Measurements from ENCODE around the gene SUCO. TPM values are rescaled to one million over a fixed set of nuclear protein-coding genes. Genes with fewer than 3 reads are reported as not detected.

Gene SUCO
- total and polyA plus RNA-seq, 2 of the 4 experiments (the other 2 are of a cell fraction), result 11.4 to 21.5 TPM

GRCh38 chr1:172512591-172512990, 20.4 kb upstream of the SUCO start:
- Histone ChIP-seq H4K8ac (ENCODE audit: low read depth in 2 of 2, low read length in 2 of 2) (no peak overlapping the region), H2AK5ac (ENCODE audit: low read depth, low read length) (no peak overlapping the region), H2BK15ac (ENCODE audit: low read depth, low read length) (no peak overlapping the region), H2BK5ac (ENCODE audit: low read depth, low read length, poor library complexity, severe bottlenecking) (no peak overlapping the region), H3K4me3 (ENCODE audit: insufficient read depth, low read depth, low read length) (no peak overlapping the region), H2AK9ac (replicated peaks; ENCODE audit: low read depth, low read length, poor library complexity) (no peak overlapping the region), H3K14ac (replicated peaks; ENCODE audit: low read depth, low read length) (no peak overlapping the region), H4K5ac (ENCODE audit: low read depth, low read length) (no peak overlapping the region), H3K27me3 (ENCODE audit: control insufficient read depth, insufficient read depth, low read length) (peaks cover 11% of the 10 kb centered on the region), H4K91ac (ENCODE audit: insufficient read depth, low read depth, low read length) (no peak overlapping the region), H3K4ac (ENCODE audit: low read depth, low read length) (no peak overlapping the region), H3K4me1 (ENCODE audit: control insufficient read depth, insufficient read depth, low read length) (no peaks in the 10 kb centered on the region), H3K23ac (ENCODE audit: low read depth, low read length) (no peak overlapping the region), H3K9ac (ENCODE audit: low read depth, low read length) (no peak overlapping the region), H2BK20ac (ENCODE audit: low read depth, low read length) (no peak overlapping the region), H2BK120ac (ENCODE audit: low read depth, low read length) (no peak overlapping the region), H3K18ac (ENCODE audit: low read depth, low read length) (no peak overlapping the region), H2AFZ (replicated peaks; ENCODE audit: low read length, poor library complexity) (no peak overlapping the region), H4K20me1 (ENCODE audit: insufficient read depth, low read length) (no peaks in the 10 kb centered on the region), H3K79me1 (ENCODE audit: low read depth in 1 of 2, low read length in 2 of 2) (no peaks in the 10 kb centered on the region), H3K56ac (ENCODE audit: extremely low read depth, insufficient read depth, low read length) (no peak overlapping the region), H3K36me3 (ENCODE audit: control insufficient read depth, insufficient read depth, low read length) (no peaks in the 10 kb centered on the region), H3K9me3 (ENCODE audit: control insufficient read depth, insufficient read depth, low read length) (peaks cover 1% of the 10 kb centered on the region; the same call in 1 of the 2 replicates), H3K9me1 (ENCODE audit: insufficient read depth, low read length) (no peaks in the 10 kb centered on the region), H3K4me2 (ENCODE audit: low read depth, low read length) (no peak overlapping the region), H3K27ac (ENCODE audit: insufficient read depth, low read length) (no peak overlapping the region)
- CTCF ChIA-PET, result interaction anchor here (0.6 kb wide), 1 partner anchor 39 kb away, joined by 3 read pairs; no protein-coding TSS in a partner anchor
- ATAC-seq (ENCODE audit: low read depth) (no peak), DNase-seq (no peak)
- no TSS peak for BruUV-seq (replicated peaks)
- intact Hi-C loops (cut with micrococcal nuclease), result no loop called here
- TF ChIP-seq USF2 (IDR thresholded peaks at IDR 0.05; ENCODE audit: low read depth, low read length), result no peak
- no peak for TF ChIP-seq RCOR1 (IDR thresholded peaks at IDR 0.05; ENCODE audit: insufficient replicate concordance, low read length)
- no peak for TF ChIP-seq CHD1 (IDR thresholded peaks at IDR 0.05; ENCODE audit: low read depth, low read length)
- no peak for TF ChIP-seq RFX5 (IDR thresholded peaks at IDR 0.05; ENCODE audit: low read depth, low read length)
- no peak for TF ChIP-seq CEBPB (IDR thresholded peaks at IDR 0.05; ENCODE audit: low read depth, low read length)
- TF ChIP-seq NFE2L2 (IDR thresholded peaks at IDR 0.05; ENCODE audit: low read depth, low read length), result no peak
- TF ChIP-seq, protein P1, sequence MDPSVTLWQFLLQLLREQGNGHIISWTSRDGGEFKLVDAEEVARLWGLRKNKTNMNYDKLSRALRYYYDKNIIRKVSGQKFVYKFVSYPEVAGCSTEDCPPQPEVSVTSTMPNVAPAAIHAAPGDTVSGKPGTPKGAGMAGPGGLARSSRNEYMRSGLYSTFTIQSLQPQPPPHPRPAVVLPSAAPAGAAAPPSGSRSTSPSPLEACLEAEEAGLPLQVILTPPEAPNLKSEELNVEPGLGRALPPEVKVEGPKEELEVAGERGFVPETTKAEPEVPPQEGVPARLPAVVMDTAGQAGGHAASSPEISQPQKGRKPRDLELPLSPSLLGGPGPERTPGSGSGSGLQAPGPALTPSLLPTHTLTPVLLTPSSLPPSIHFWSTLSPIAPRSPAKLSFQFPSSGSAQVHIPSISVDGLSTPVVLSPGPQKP (IDR thresholded peaks at IDR 0.05; ENCODE audit: borderline replicate concordance, low read depth, low read length), result no peak
- TF ChIP-seq POLR2A (IDR thresholded peaks at IDR 0.05; ENCODE audit: low read depth, low read length), result no peak
- TF ChIP-seq FOS (IDR thresholded peaks at IDR 0.05; ENCODE audit: low read depth, low read length), result no peak
- TF ChIP-seq CTCF (conservative IDR thresholded peaks at IDR 0.05; ENCODE audit: low read depth, low read length), result no peak
- TF ChIP-seq MXI1 (IDR thresholded peaks at IDR 0.05; ENCODE audit: borderline replicate concordance, low read depth, low read length), result no peak
- TF ChIP-seq MAFK (IDR thresholded peaks at IDR 0.05; ENCODE audit: low read depth, low read length), result no peak
- TF ChIP-seq BHLHE40 (IDR thresholded peaks at IDR 0.05; ENCODE audit: low read depth, low read length), result no peak
- TF ChIP-seq SMC3 (IDR thresholded peaks at IDR 0.05; ENCODE audit: low read depth, low read length), result no peak
- TF ChIP-seq RAD21 (IDR thresholded peaks at IDR 0.05; ENCODE audit: low read length), result no peak
- no peak for TF ChIP-seq MAZ (IDR thresholded peaks at IDR 0.05; ENCODE audit: borderline replicate concordance, low read depth, low read length)
- dilution Hi-C loops (cut with HindIII; ENCODE audit: low sequenced_read_pairs, unreplicated experiment), result no loop called here
- POLR2A ChIA-PET (ENCODE audit: unreplicated experiment), result no interaction called here
- in situ Hi-C loops (cut with MboI; ENCODE audit: low sequenced_read_pairs), result no loop called here

All from IMR-90 (cell line).